ENCODE measurements around the gene KCTD11.

The KCTD11 gene

DNA sequence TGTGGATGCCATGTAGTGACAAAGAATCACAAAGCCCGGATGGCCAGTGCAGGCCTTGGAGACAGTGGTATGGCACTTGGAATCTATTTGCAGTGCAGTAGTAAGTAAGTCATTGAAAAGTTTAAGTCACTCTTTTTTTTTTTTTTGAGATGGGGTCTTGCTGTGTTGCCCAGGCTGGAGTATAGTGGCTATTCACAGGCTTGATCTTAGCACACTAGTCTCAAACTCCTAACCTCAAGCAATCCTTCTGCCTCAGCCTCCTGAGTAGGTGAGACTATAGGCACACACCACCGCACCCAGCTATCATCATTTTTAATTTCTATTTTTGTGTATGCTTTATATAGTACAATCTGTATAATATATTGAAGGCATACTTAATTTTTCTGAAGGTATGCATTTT is 46.6 kb downstream of the KCTD11 start:
- Histone ChIP-seq H3K27me3 (ENCODE audit: insufficient read depth, low read depth, severe bottlenecking) (no peaks in the 10 kb centered on the region), H3K27ac (no peak overlapping the region), H3K36me3 (0 out of 2 replicates have a peak, but pooled peaks cover 2% of the 10 kb centered on the region), H3K4me3 (ENCODE audit: low read depth, low read length) (no peak overlapping the region), H3K9me3 (ENCODE audit: severe bottlenecking) (no peaks in the 10 kb centered on the region)
- DNase-seq: no peak
- TF ChIP-seq, protein P1, sequence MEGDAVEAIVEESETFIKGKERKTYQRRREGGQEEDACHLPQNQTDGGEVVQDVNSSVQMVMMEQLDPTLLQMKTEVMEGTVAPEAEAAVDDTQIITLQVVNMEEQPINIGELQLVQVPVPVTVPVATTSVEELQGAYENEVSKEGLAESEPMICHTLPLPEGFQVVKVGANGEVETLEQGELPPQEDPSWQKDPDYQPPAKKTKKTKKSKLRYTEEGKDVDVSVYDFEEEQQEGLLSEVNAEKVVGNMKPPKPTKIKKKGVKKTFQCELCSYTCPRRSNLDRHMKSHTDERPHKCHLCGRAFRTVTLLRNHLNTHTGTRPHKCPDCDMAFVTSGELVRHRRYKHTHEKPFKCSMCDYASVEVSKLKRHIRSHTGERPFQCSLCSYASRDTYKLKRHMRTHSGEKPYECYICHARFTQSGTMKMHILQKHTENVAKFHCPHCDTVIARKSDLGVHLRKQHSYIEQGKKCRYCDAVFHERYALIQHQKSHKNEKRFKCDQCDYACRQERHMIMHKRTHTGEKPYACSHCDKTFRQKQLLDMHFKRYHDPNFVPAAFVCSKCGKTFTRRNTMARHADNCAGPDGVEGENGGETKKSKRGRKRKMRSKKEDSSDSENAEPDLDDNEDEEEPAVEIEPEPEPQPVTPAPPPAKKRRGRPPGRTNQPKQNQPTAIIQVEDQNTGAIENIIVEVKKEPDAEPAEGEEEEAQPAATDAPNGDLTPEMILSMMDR (IDR thresholded peaks at IDR 0.05; ENCODE audit: low read depth, low read length): no peak

DNA sequence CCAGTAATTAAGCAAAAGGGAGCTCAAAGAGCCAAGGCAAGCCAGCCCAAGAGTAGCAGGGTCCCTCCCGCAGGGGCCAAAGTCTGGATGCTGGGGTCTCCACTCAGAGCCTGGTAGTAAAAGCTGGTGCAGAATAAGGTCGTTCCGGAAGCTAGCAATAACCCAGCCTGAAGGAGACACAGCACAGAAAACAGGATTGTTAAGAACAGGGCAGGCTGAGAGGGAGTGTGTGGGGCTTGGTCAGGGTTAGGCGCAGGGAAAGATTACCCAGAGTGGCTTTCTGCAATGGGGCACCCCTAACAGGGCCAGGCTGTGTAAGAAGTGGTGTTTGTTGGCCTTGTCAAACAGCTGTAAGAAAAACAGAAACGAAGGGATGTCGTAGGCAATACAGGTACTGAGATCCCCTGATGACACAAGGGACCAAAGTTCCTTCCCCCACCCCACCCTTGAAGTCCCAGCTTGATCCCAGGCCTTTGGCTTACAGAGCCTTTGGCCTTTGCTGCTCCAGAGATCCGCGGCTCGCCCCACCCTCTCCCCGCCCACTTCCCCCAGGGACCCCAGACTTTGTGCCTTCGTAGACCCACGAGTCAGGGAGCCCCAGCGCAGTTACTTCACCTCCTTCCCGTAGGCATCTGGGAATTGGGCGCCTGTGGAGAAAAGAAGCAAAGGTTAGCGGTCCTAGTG is 51.2 kb downstream of the KCTD11 start:
- H3K27me3 ChIP-seq (ENCODE audit: insufficient read depth, low read depth, severe bottlenecking): no peaks in the 10 kb centered on the region
- H3K36me3 ChIP-seq: 0 out of 2 replicates have a peak, but pooled peaks cover 2% of the 10 kb centered on the region
- no peaks in the 10 kb centered on the region for H3K9me3 ChIP-seq (ENCODE audit: severe bottlenecking)
- TF ChIP-seq, protein P1 (IDR thresholded peaks at IDR 0.05; ENCODE audit: low read depth, low read length): no peak
- peak; percentile 73 for DNase-seq
- H3K4me3 ChIP-seq (ENCODE audit: low read depth, low read length): peak overlapping the region; percentile 76
- H3K27ac ChIP-seq: peak overlapping the region; percentile 85

DNA sequence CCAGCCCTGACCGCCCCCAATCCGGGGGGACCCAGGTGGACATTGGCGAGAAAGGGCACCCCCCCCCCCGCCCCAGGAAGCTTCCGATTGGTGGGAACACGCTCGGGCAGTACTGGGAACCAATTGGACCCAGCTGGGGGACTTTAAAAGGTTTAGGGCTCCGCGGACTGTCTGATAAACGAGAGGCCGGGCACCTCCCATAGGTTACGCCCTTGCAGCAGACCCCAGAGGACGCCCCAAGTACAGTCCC is 51.7 kb downstream of the KCTD11 start:
- peak overlapping the region; percentile 76 for H3K4me3 ChIP-seq (ENCODE audit: low read depth, low read length)
- H3K36me3 ChIP-seq: peaks cover 4% of the 10 kb centered on the region; the same call in 1 of the 2 replicates
- H3K27ac ChIP-seq: peak overlapping the region; percentile 85
- H3K27me3 ChIP-seq (ENCODE audit: insufficient read depth, low read depth, severe bottlenecking): no peaks in the 10 kb centered on the region
- no peak for DNase-seq
- TF ChIP-seq, protein P1 (IDR thresholded peaks at IDR 0.05; ENCODE audit: low read depth, low read length): no peak
- no peaks in the 10 kb centered on the region for H3K9me3 ChIP-seq (ENCODE audit: severe bottlenecking)

DNA sequence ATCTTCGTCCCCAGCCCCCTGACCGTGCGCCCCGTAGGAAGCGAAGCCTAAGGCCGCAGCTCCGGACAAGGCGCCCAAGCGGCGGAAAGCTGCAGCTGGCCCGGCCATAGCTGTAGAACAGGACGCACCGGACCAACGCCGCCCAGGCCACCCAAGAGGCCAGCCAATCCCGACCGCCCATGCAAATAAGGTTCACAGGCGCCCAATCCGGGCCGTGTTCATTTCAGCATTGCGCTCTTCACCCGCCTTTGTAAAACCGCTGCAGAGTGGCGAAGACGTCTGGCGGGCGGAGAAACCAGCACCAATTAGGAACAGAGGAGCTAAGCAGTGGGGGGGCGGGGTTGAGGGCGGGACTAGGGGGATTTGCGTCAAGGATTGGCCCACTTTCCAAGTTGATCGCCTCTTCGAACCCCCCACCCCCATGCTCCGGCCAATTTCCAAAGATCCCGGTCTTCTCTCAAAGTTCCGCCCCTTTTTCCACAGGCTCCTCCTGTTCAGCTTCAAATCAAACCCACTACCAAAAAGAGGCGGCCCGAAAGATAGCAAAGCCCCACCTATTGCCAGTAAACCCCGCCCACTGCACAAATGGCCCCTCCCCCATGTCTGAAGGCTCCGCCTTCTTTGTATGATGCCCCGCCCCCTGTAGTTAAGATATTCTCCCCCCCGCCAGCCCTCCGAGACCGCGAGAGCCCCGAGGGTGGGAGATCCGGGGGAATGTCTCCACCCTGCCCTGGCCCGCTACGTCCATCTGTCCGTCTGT is 52.2 kb downstream of the KCTD11 start, which contains the start of gene TMEM256:
TMEM256 (minus strand) TSS at position 121 of the 760 bp plus-strand sequence; CDS start at position 108, 13 bp downstream.
- Histone ChIP-seq H3K4me3 (ENCODE audit: low read depth, low read length) (peak within 1 kb of the TSS; percentile 89), H3K9me3 (ENCODE audit: severe bottlenecking) (no peaks in the 10 kb centered on the region), H3K27me3 (ENCODE audit: insufficient read depth, low read depth, severe bottlenecking) (no peaks in the 10 kb centered on the region), H3K36me3 (peaks cover 9% of the 10 kb centered on the region; the same call in 1 of the 2 replicates), H3K27ac (peak within 1 kb of the TSS; percentile 85)
- TF ChIP-seq, protein P1 (IDR thresholded peaks at IDR 0.05; ENCODE audit: low read depth, low read length): no peak
- peak; percentile 98 for DNase-seq

All from WERI-Rb-1 (cell line).